Osteocyte (in vitro differentiated cells): ENCODE data around the gene NECTIN2. TPM values are rescaled to one million over a fixed set of nuclear protein-coding genes. Genes with fewer than 3 reads are reported as not detected.

Source experiments
- DNase-seq: peaks from one replicate; pipeline ENCODE4 v3.0.0; 2021; ENCODE audit warnings: mixed read lengths; ENCODE audit not compliant: unreplicated experiment; ENCODE audit errors: extremely low spot score
- H3K27ac Mint-ChIP-seq: one replicate; pipeline ENCODE4 v1.8.0; 2021; ENCODE audit warnings: mild to moderate bottlenecking, mixed read lengths; ENCODE audit not compliant: unreplicated experiment
- H3K27me3 Mint-ChIP-seq: one replicate; pipeline ENCODE4 v1.8.0; 2021; ENCODE audit warnings: mixed read lengths; ENCODE audit not compliant: unreplicated experiment
- H3K36me3 Mint-ChIP-seq: one replicate; pipeline ENCODE4 v1.8.0; 2021; ENCODE audit warnings: mixed read lengths; ENCODE audit not compliant: unreplicated experiment
- H3K4me1 Mint-ChIP-seq: one replicate; pipeline ENCODE4 v1.8.0; 2021; ENCODE audit warnings: mixed read lengths; ENCODE audit not compliant: unreplicated experiment
- H3K4me3 Mint-ChIP-seq: one replicate; pipeline ENCODE4 v1.8.0; 2021; ENCODE audit warnings: mild to moderate bottlenecking, moderate library complexity, mixed read lengths; ENCODE audit not compliant: unreplicated experiment
- H3K9me3 Mint-ChIP-seq: one replicate; pipeline ENCODE4 v1.8.0; 2021; ENCODE audit warnings: mixed read lengths; ENCODE audit not compliant: unreplicated experiment
- CTCF ChIP-seq: fragments of 200-600 bp; sonication (generic); IDR thresholded peaks from 2 replicates; pipeline ENCODE4 v1.5.0; 2021; ENCODE audit warnings: antibody characterized with exemption, mild to moderate bottlenecking, moderate library complexity
- total RNA-seq: library from RNA; stranded (reverse); gene quantifications from 2 replicates; pipeline ENCODE4 v1.2.1, GENCODE V29; 2021

NECTIN2 gene
- total RNA-seq, 1 donor from 2014 or later = 117 TPM

GRCh38 chr19:44863990-44864389 lies 17.9 kb downstream of the NECTIN2 start:
- H3K27me3 Mint-ChIP-seq = no peaks in the 10 kb centered on the region
- no peak for DNase-seq
- H3K9me3 Mint-ChIP-seq = no peaks in the 10 kb centered on the region
- H3K4me3 Mint-ChIP-seq = no peak overlapping the region
- TF ChIP-seq CTCF = no peak
- H3K4me1 Mint-ChIP-seq = peaks cover 18% of the 10 kb centered on the region
- peaks cover 45% of the 10 kb centered on the region for H3K36me3 Mint-ChIP-seq
- H3K27ac Mint-ChIP-seq = no peak overlapping the region

- DNase-seq = no peak
- Mint-ChIP-seq H3K27ac (no peak overlapping the region), H3K9me3 (no peaks in the 10 kb centered on the region), H3K4me1 (peaks cover 24% of the 10 kb centered on the region), H3K36me3 (peaks cover 48% of the 10 kb centered on the region), H3K27me3 (no peaks in the 10 kb centered on the region), H3K4me3 (no peak overlapping the region)
- TF ChIP-seq CTCF = no peak
Measured at GRCh38 chr19:44865196-44865767, 19.2 kb downstream of the NECTIN2 start.

GRCh38 chr19:44866664-44867063 lies 20.6 kb downstream of the NECTIN2 start:
- no peak for DNase-seq
- Mint-ChIP-seq H3K4me1 (peaks cover 24% of the 10 kb centered on the region), H3K27me3 (no peaks in the 10 kb centered on the region), H3K4me3 (no peak overlapping the region), H3K9me3 (no peaks in the 10 kb centered on the region), H3K36me3 (peaks cover 39% of the 10 kb centered on the region), H3K27ac (no peak overlapping the region)
- no peak for TF ChIP-seq CTCF

GRCh38 chr19:44867578-44867977 lies 21.5 kb downstream of the NECTIN2 start:
- no peak for DNase-seq
- Mint-ChIP-seq H3K4me1 (peaks cover 24% of the 10 kb centered on the region), H3K4me3 (no peak overlapping the region), H3K27me3 (no peaks in the 10 kb centered on the region), H3K27ac (peak overlapping the region; percentile 64), H3K9me3 (no peaks in the 10 kb centered on the region), H3K36me3 (peaks cover 45% of the 10 kb centered on the region)
- no peak for TF ChIP-seq CTCF

GRCh38 chr19:44869733-44870470 lies 23.8 kb downstream of the NECTIN2 start:
- Mint-ChIP-seq H3K27ac (peak overlapping the region; percentile 25), H3K4me1 (peaks cover 24% of the 10 kb centered on the region), H3K27me3 (no peaks in the 10 kb centered on the region), H3K9me3 (no peaks in the 10 kb centered on the region), H3K4me3 (no peak overlapping the region), H3K36me3 (peaks cover 58% of the 10 kb centered on the region)
- no peak for DNase-seq
- TF ChIP-seq CTCF = no peak
